SK-N-MC (cell line): ENCODE results near the gene PRKG1.

Source experiments
- DNase-seq: peaks from one replicate; pipeline ENCODE4 v3.0.0-alpha.2; 2011; ENCODE audit warnings: low read depth, low spot score
- H3K27ac ChIP-seq: fragments of 200-600 bp; sonication (generic); 2 replicates; pipeline ENCODE4 v1.5.1; 2016; ENCODE audit warnings: mixed run types
- H3K36me3 ChIP-seq: fragments of 200-600 bp; sonication (generic); 2 replicates; pipeline ENCODE4 v1.6.1; 2017; ENCODE audit warnings: antibody characterized with exemption, low read length, mixed read lengths; ENCODE audit not compliant: insufficient read depth
- H3K4me3 ChIP-seq: fragments of 200-600 bp; sonication (generic); 2 replicates; pipeline ENCODE4 v1.5.1; 2016
- H3K9ac ChIP-seq: fragments of 200-600 bp; sonication (generic); 2 replicates; pipeline ENCODE4 v1.8.0; 2017; ENCODE audit warnings: mixed run types, mixed read lengths; ENCODE audit not compliant: insufficient read length
- H3K9me3 ChIP-seq: fragments of 200-600 bp; sonication (generic); 2 replicates; pipeline ENCODE4 v1.6.1; 2017; ENCODE audit warnings: low read depth, mild to moderate bottlenecking, antibody characterized with exemption, low read length, moderate library complexity, mixed read lengths
- EZH2 ChIP-seq: fragments of 200-600 bp; sonication (generic); IDR thresholded peaks from one replicate; pipeline ENCODE4 v1.6.1; 2017; ENCODE audit warnings: antibody characterized with exemption
- FOXP2 ChIP-seq: optimal IDR thresholded peaks from 2 replicates; pipeline ENCODE3; 2011; ENCODE audit warnings: mild to moderate bottlenecking, moderate library complexity; ENCODE audit not compliant: insufficient read depth; ENCODE audit errors: extremely low read length, control extremely low read depth
- POLR2AphosphoS5 ChIP-seq: IDR thresholded peaks from 2 replicates; pipeline ENCODE4 v1.6.1; 2012; ENCODE audit warnings: mild to moderate bottlenecking, low read depth, low read length, borderline replicate concordance

Gene PRKG1

DNA sequence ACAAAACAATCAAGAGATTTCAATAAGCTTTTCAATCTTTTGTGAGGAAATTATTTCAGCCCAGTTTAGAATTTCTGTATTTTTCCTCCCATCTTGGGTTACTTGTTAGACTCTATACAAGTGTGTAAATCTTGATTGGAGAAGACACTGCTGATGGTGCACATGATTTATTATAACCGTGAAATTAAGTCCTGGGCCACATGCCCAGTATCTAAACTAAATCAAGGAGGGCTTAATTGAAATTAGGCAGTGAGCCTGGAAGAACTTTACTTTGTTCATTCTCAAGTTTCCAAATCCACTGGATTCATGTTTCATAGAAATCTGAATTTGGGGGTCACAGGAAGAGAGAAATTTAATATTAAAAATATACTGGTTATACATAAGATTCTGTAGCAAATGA, 580.6 kb downstream of the PRKG1 start:
- Histone ChIP-seq H3K9ac (no peak overlapping the region), H3K36me3 (no peaks in the 10 kb centered on the region), H3K27ac (no peak overlapping the region; the same call in 1 of the 2 replicates), H3K4me3 (no peak overlapping the region), H3K9me3 (no peaks in the 10 kb centered on the region)
- no peak for TF ChIP-seq POLR2AphosphoS5
- no peak for TF ChIP-seq FOXP2
- no peak for TF ChIP-seq EZH2
- DNase-seq = no peak

DNA sequence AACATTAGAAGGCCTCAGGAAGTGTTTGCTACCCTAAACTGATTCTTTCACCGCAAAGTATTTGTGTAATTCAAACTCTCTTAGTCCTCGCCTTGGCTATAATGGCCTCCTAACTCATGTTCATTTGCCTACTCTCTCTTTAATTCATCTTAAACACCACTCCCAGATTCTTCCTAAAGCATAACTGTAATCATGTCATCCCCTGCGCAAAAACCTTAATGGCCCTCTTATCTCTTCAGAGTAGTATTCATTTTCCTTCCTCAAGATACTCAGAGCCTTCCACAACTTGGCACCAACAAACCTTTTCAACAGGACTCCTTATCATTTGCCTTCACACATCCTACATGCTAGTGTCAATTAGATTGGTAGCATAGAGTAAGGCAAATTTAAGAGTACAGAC, 582.2 kb downstream of the PRKG1 start:
- no peaks in the 10 kb centered on the region for H3K36me3 ChIP-seq
- H3K9me3 ChIP-seq = no peaks in the 10 kb centered on the region
- H3K9ac ChIP-seq = no peak overlapping the region
- TF ChIP-seq FOXP2 (no peak), POLR2AphosphoS5 (no peak), EZH2 (no peak)
- no peak for DNase-seq
- H3K4me3 ChIP-seq = no peak overlapping the region
- no peak overlapping the region for H3K27ac ChIP-seq

DNA sequence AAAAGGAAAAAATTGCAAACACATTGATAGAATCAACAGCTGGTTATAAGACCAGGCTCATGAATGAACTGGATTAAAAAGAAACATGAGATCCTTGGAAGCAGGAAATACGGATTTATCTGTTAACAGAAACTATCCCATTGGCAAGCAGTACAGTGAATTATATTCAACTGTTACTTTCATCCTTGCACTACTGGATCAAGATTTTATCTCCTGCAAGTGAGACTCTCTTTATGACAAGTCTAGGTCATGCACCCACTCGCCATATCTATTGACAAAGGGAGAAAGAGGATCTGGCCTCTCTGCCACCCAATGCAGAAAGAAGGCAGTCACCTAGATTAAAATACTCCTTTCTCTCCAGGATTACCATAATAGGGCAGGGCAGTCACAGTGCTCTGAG, 583.7 kb downstream of the PRKG1 start:
- Histone ChIP-seq H3K9ac (no peak overlapping the region), H3K27ac (no peak overlapping the region), H3K9me3 (no peaks in the 10 kb centered on the region), H3K36me3 (no peaks in the 10 kb centered on the region), H3K4me3 (no peak overlapping the region)
- no peak for DNase-seq
- no peak for TF ChIP-seq FOXP2
- TF ChIP-seq EZH2 = no peak
- no peak for TF ChIP-seq POLR2AphosphoS5

DNA sequence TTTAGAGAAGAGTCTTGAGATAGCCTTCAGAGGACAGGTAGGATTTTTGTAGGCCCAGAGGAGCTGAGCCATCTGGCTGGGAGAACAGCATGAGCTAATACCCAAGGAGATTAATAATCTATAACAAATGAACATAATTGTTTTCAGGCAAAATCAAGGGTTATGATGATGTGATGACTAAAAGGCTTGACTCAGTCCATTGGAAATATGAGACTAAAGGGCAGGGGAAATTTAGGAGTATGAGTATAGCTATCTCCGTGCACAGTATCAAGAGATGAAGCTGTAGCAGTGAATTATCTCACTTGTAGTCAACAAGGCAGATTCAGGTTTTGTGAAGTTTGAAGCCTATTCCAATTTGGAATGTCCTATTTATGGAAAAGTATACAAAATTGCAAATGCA, 585.1 kb downstream of the PRKG1 start:
- Histone ChIP-seq H3K27ac (no peak overlapping the region), H3K9ac (no peak overlapping the region), H3K9me3 (no peaks in the 10 kb centered on the region), H3K36me3 (no peaks in the 10 kb centered on the region), H3K4me3 (no peak overlapping the region)
- no peak for TF ChIP-seq POLR2AphosphoS5
- no peak for TF ChIP-seq FOXP2
- no peak for TF ChIP-seq EZH2
- DNase-seq = no peak

DNA sequence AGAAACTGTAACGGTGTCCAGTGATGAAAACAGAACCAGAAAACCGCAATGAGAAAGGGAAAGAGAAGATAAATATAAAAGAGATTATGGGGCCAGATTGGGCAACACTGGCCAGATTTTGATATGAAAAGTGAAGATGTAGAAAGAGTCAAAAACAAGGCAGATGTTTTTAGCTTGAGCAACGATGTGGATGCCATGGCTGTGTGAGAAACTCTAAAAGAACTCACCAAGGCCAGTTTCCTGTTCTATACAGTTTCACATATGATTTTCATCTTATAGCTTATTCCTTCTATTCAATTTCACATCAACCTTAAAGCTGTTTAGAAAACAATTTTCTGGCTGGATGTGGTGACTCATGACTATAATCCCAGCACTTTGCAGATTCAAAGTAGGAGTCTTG, 588.8 kb downstream of the PRKG1 start:
- no peak overlapping the region for H3K4me3 ChIP-seq
- no peaks in the 10 kb centered on the region for H3K9me3 ChIP-seq
- TF ChIP-seq FOXP2 (no peak), POLR2AphosphoS5 (no peak), EZH2 (no peak)
- no peak for DNase-seq
- H3K9ac ChIP-seq = no peak overlapping the region
- H3K27ac ChIP-seq = no peak overlapping the region
- H3K36me3 ChIP-seq = no peaks in the 10 kb centered on the region

- no peak for DNase-seq
- Histone ChIP-seq H3K36me3 (no peaks in the 10 kb centered on the region), H3K9me3 (no peaks in the 10 kb centered on the region), H3K4me3 (no peak overlapping the region), H3K9ac (no peak overlapping the region), H3K27ac (no peak overlapping the region)
- TF ChIP-seq FOXP2 = no peak
Measured at GRCh38 chr10:51666456-51666855, 592.2 kb downstream of the PRKG1 start.

DNA sequence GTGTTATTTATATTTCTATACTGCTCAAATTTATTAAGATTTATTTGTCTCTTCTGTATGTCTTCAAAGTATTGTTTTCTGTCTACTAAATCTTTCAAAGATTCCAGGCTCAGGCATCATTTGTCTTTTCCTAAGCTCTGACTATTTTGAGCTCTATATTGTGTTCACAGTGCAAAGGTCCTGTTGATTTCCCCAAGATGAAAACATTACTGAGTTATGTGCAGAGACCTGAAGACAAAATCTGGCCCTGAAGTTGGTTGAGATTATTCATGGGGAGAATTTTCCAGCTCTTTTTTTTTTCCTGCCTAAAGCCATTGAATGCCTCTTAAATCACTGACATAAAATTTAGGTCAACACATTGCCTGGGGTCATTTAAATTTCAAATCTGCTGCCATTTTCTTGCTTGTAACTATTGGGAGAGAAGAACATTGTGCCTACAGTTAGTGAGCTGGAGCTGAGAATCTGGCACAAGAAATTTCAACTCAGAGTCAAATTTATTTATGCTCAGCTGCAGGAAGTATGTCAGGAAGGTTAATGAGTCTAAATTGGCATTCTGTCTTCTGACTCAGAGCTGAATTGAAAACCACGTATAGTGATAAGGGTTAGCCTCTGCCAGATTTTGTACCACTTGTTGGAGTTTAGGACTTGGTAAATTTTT, 593.5 kb downstream of the PRKG1 start:
- H3K36me3 ChIP-seq = no peaks in the 10 kb centered on the region
- no peak overlapping the region for H3K27ac ChIP-seq
- TF ChIP-seq POLR2AphosphoS5 = no peak
- DNase-seq = no peak
- no peaks in the 10 kb centered on the region for H3K9me3 ChIP-seq
- no peak overlapping the region for H3K9ac ChIP-seq
- H3K4me3 ChIP-seq = no peak overlapping the region

DNA sequence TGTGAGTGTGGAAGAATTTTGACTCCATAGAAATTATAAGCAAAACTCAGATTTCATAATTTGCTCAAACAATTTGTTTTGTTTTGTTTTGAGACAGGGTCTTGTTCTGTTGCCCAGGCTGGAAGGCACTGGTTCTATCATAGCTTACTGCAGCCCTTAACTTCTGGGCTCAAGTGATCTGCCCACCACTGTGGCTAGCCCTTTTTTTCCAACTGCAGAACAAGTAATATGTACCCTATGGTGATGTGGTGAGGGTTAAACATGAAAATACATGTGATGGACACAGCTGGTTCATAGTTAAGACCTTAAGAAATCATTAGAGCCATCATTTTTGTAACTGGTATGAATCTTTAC, 594.0 kb downstream of the PRKG1 start:
- H3K4me3 ChIP-seq = no peak overlapping the region
- DNase-seq = no peak
- no peak for TF ChIP-seq POLR2AphosphoS5
- TF ChIP-seq EZH2 = no peak
- no peak for TF ChIP-seq FOXP2
- H3K27ac ChIP-seq = no peak overlapping the region
- no peaks in the 10 kb centered on the region for H3K36me3 ChIP-seq
- no peak overlapping the region for H3K9ac ChIP-seq
- no peaks in the 10 kb centered on the region for H3K9me3 ChIP-seq

- DNase-seq = no peak
- no peak for TF ChIP-seq POLR2AphosphoS5
- no peak for TF ChIP-seq EZH2
- TF ChIP-seq FOXP2 = no peak
- H3K27ac ChIP-seq = no peak overlapping the region
Measured at GRCh38 chr10:51669041-51669440, 594.8 kb downstream of the PRKG1 start.

GRCh38 chr10:51672039-51672535, 597.8 kb downstream of the PRKG1 start:
- no peak overlapping the region for H3K27ac ChIP-seq
- H3K4me3 ChIP-seq = no peak overlapping the region
- no peak overlapping the region for H3K9ac ChIP-seq
- H3K36me3 ChIP-seq = no peaks in the 10 kb centered on the region
- H3K9me3 ChIP-seq = no peaks in the 10 kb centered on the region
- no peak for DNase-seq
- TF ChIP-seq EZH2 (no peak), FOXP2 (no peak), POLR2AphosphoS5 (no peak)

More at GRCh38 chr10:51669041-51669440, 594.8 kb downstream of the PRKG1 start:
- Histone ChIP-seq H3K9ac (no peak overlapping the region), H3K9me3 (no peaks in the 10 kb centered on the region), H3K4me3 (no peak overlapping the region), H3K36me3 (no peaks in the 10 kb centered on the region)
